GM21360 (cell line): ENCODE results near the gene TBPL1.

ENCODE experiments used
- ATAC-seq: cut with Tn5 transposase; IDR thresholded peaks from one replicate; pipeline ENCODE4 v1.9.1; 2021; ENCODE audit warnings: mild to moderate bottlenecking, moderate library complexity; ENCODE audit not compliant: unreplicated experiment

The TBPL1 gene

GRCh38 chr6:134002821-134003220 lies 49.8 kb downstream of the TBPL1 start:
- no peak for ATAC-seq

GRCh38 chr6:134003542-134003951 lies 50.5 kb downstream of the TBPL1 start:
- no peak for ATAC-seq

- no peak for ATAC-seq
Measured at GRCh38 chr6:134004714-134005113, 51.7 kb downstream of the TBPL1 start.

- ATAC-seq, result no peak
Measured at GRCh38 chr6:134005800-134006199, 52.8 kb downstream of the TBPL1 start.

GRCh38 chr6:134007077-134007476 lies 54.1 kb downstream of the TBPL1 start:
- no peak for ATAC-seq

- no peak for ATAC-seq
Measured at GRCh38 chr6:134009876-134010275, 56.9 kb downstream of the TBPL1 start.

- ATAC-seq, result no peak
Measured at GRCh38 chr6:134010400-134010799, 57.4 kb downstream of the TBPL1 start.

GRCh38 chr6:134010974-134011373 lies 58.0 kb downstream of the TBPL1 start:
- ATAC-seq, result no peak

GRCh38 chr6:134014588-134015137 lies 61.6 kb downstream of the TBPL1 start:
- ATAC-seq, result no peak

GRCh38 chr6:134015719-134016557 lies 62.9 kb downstream of the TBPL1 start:
- no peak for ATAC-seq

- no peak for ATAC-seq
Measured at GRCh38 chr6:134016558-134016814, 63.5 kb downstream of the TBPL1 start.

GRCh38 chr6:134020071-134020470 lies 67.0 kb downstream of the TBPL1 start:
- ATAC-seq, result no peak

GRCh38 chr6:134020543-134020942 lies 67.5 kb downstream of the TBPL1 start:
- ATAC-seq, result no peak

- no peak for ATAC-seq
Measured at GRCh38 chr6:134020968-134021367, 67.9 kb downstream of the TBPL1 start.

- ATAC-seq, result no peak
Measured at GRCh38 chr6:134021396-134022122, 68.5 kb downstream of the TBPL1 start.

GRCh38 chr6:134022650-134023049 lies 69.6 kb downstream of the TBPL1 start:
- no peak for ATAC-seq

- no peak for ATAC-seq
Measured at GRCh38 chr6:134026597-134026996, 73.6 kb downstream of the TBPL1 start.

- ATAC-seq, result no peak
Measured at GRCh38 chr6:134028438-134028837, 75.4 kb downstream of the TBPL1 start.

- ATAC-seq, result no peak
Measured at GRCh38 chr6:134029495-134030455, 76.8 kb downstream of the TBPL1 start.

GRCh38 chr6:134031696-134032255 lies 78.8 kb downstream of the TBPL1 start:
- no peak for ATAC-seq

- ATAC-seq, result no peak
Measured at GRCh38 chr6:134034478-134034877, 81.5 kb downstream of the TBPL1 start.
